NOMO-1 treated with DMSO at 0.1 percent for 48 hours (cell line): ENCODE results near the gene GLUD1.
"Not testable (repeated sequence)": the region's sequence is repeated elsewhere in the genome, so short reads cannot be mapped to it uniquely, and the experiment has no call there.

Experiments used
- DNase-seq: peaks from one replicate; lab custom pipeline; 2025; ENCODE audit not compliant: unreplicated experiment; lab: John Stamatoyannopoulos, UW

Gene GLUD1

DNA sequence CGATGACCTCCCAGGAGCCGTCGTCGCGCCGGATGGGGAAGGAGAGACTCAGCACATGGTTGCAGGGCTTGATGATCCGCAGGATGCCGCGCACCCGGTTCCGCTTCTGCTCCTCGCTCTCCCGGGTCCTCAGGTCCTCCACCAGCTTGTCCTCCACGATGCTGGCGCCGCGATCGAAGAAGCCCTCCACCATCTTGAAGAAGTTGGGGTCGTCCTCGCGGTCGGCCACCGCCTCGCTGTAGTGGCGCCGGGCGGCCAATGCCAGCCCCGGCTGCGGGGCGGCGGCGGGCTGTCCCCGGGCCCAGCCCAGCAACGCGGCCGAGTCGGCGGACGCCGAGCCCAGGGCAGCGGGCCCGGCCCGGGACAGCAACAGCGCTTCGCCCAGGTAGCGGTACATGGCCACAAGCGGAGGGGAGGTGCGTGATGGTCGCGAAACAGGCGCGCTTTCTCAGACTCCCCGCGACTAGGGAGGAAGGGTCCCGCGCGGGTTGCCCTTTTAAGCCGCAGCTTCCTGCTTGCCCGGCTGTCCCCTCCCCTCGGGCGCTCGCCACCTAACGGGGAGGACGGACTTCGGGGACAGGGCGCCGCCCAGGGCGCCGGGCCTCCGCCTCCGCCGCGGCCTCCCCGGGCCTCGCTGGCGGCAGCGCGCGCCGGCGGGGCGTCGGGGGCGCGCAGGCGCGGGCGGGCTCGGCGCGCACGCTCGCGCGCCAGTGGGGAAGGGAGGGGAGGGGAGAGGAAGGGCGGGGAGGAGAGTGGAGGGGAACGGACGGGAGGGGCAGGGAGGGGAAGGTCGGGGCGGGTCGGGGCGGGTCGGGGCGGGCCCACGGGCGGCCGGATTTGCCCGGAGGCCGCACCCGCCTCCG is at the start of gene GLUD1, which contains the start of gene SHLD2:
Gene GLUD1 (minus strand): TSS at position 471 of the 863 bp plus-strand sequence. CDS start 74 bp downstream, at position 397.
Gene SHLD2 (plus strand): TSS at position 834 of the 863 bp plus-strand sequence. CDS start 56,149 bp downstream, outside the sequence.
- peak; percentile 93 for DNase-seq

DNA sequence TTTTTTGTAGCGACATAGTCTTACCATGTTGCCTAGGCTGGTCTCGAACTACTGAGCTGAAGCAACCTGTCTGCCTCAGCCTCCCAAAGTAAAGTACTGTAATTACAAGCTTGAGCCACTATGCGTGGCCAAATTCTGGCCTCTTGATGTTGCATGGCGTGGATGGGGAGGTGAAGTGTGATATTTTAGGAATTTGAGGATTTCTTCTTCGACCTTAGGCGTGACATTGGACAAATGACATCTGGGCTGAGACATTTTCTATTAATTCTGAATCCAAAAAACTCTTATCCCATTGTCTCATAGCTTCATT is 48.4 kb upstream of the GLUD1 start:
- DNase-seq = not testable (repeated sequence)

DNA sequence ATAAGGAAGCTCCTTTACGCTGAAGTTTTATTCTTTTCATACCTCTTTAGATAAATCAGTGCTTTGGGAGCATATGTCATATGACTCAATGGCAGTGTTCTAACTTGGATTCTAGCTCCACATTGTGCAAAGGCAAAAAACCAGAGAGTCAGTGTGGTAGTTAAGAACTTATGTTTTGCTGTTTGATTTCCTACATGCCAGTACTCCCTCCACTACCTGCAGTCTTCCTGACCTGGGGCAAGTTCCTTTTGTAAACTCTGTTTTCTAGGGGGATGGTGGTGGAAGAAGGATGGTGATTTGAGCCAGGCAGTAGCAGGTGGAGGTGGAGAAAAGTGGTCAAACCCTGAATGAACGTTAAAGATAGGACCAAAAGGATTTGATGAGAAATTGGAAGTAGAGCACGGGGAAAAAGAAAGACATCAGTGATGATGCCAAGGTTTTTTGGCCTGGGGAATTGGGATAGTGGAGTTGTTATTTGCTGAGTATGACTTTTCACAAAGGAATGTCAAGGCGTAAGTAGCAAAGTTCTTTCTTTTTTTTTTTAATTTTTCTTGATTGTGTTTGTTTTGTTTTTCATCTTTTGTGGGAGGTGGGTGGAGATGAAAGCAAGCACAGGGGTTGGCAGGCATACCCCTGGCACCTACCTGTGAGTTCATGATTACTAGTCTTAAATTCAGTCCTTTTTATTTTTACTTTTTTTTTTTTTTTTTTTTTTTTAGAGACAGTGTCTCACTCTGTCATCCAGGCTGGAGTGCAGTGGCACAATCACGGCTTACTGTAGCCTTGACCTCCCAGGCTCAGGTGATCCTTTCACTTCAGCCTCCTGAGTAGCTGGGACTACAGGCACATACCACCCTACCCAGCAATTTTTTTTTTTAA is 47.8 kb upstream of the GLUD1 start:
- not testable (repeated sequence) for DNase-seq

DNA sequence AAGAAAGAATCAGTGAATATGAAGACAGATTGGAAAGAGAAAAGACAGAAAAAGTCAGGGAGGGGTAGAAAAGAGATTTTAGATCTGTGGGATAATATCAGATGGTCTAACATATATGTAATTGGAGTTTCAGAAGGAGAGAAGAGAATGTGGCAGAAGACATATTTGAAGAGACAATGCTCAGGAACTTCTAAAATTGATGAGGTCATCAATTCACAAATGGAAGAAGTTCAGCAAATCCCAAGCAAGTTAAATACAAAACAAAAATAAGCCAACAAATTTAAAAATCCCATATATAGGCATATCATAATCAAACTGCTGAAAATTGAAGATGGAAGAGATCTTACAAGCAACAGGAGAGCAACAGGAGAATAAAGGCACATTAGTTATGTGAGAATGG is 42.8 kb upstream of the GLUD1 start:
- not testable (repeated sequence) for DNase-seq

DNA sequence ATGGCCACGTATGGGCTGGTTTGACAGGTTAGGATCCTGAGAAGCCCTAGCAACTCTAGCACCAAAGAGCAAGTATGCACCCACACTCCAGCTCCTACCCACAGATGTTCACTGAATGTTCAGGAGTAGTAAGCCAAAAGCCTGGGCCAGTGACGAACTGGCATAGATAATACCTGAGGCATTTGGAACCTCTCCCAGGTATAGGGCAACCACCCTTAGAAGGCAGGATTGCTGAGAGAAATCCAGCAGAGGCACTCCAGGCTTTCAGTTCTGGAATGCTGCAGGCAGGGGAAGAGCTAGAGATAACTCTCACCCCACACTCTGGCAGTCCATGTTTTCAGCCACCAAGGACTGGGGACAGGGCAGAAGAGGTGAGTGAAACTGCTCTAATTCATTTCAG is 39.8 kb upstream of the GLUD1 start:
- not testable (repeated sequence) for DNase-seq

DNA sequence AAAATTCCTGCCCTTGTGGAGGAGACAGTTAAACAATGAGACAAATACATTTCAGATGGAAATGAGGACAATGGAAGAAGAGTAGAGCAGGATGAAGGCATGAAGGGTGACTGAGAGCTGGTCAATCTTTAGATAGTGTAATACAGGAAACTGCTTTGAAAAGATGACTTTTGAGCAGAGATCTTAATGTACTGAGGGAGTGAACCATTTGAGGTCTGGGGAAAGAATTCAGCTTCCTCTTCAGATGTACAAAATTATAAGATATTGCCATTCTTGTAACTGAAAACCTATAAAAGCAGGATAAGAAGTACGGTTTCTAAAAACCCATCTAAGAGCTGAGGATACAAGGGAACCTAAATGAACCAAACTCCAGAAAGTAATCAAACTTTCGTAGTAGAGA is 39.3 kb upstream of the GLUD1 start:
- not testable (repeated sequence) for DNase-seq

DNA sequence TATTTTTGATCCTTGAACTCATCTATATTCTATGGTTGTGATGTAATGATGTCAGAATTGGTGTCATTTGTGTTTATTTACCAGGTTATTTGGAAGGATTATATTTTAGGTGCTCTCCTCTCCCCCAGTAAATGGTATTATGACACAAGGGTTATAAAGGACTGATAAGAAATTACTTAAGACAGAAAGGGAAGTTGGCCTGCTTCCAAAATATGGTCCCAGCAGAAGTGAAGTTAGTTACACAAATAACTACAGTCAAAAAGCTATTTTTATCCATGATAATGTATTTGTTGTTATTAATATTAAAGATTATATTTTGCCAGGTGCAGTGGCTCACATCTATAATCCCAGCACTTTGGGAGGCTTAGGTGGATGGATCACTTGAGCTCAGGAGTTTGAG is 37.5 kb upstream of the GLUD1 start:
- peak; percentile 75 for DNase-seq

DNA sequence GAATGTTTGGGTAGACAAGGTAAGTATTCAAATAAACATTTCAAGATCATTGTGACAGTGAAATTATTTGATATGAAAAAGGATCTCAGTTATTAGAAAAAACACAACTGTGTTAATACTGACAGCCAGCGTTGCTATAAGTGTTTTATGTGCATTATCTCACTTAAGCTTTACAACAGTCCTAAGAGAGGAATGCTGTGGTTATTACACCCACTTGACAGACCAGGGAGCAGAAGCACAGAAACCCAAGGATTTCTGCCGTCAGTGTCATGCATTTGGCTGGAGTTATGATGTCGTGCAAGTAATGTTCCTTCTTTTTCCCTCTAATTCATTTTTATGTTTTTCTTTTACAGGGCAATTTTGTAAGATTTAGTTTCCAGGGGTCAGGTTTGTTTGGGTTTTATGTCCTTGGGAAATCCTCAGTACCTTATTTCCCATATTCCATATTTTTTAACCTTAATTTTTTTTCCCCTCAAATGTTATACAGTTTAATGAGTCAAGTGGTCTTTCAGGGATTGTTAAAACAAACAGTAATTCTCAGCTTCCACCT is 33.0 kb upstream of the GLUD1 start:
- DNase-seq = not testable (repeated sequence)

DNA sequence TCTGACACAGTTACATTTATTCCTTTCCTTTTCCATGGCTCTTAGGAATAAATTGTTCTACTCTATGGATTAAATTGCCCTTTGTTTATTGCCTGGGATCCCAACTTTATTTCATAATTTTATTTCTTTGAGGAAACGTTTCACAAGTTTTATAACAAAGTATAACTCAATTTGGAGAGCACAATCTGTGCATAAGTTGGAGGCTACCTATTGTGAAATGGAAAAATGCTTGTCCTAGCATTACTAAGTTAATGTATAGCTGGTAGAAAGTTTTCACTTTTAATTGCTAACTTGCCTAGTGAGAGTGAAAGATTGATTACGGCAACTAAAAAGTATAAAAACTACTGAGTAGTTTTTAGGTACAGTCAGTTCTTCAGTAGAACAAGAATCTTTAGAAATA is 32.4 kb upstream of the GLUD1 start:
- DNase-seq = not testable (repeated sequence)

DNA sequence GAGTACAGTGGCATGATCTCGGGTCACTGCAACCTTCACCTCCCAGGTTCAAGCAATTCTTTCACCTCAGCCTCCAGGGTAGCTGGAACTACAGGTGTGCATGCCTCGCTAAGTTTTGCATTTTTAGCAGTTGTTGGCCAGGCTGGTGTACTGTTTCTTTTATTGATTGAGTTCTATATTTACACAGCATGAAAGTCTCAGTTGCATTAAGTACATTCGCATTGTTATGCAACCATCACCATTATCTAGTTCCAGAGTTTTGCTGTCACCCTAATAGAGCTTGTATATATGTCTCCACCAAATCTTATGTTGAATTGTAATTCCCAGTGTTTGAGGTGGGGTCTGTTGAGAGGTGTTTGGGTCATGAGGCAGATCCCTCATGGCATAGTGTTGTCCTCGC is 28.7 kb upstream of the GLUD1 start:
- DNase-seq = not testable (repeated sequence)

DNA sequence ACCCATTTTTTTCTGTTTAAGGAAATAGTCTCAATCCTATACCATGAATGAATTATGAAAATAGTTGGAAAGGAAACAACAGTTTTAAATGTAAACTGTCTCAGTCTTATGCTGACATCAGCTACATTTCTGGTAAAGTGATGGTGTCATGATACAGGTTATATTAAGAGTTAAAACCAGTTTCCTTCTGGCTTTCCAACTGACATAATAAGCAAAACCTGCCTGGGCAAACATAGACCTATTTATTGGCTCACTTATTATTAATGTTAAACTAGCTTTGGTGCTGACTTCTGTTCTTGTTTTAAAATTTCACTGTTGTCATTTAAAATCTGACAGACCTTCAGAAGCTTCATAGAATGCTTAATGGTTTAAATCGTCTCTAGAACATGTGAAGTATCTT is 24.4 kb upstream of the GLUD1 start:
- DNase-seq = not testable (repeated sequence)

DNA sequence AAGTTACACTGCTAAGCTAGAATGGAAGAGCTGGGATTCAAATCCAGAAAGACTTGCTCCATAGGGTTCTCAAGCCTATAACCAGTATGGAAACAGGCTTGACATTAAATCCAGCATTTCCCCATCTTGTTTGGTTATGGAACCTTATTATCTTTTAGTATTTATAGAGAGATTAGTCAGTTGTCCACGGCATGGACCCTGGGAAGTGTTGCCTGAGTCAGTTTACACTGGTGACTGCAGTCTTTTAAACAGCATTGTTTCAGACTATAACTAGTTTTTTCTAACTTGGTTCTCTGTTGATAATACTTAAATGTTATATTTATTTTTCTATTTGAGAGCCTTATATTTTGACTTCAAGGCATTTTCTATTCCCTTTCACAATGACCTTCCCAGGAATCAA is 23.5 kb upstream of the GLUD1 start:
- not testable (repeated sequence) for DNase-seq

DNA sequence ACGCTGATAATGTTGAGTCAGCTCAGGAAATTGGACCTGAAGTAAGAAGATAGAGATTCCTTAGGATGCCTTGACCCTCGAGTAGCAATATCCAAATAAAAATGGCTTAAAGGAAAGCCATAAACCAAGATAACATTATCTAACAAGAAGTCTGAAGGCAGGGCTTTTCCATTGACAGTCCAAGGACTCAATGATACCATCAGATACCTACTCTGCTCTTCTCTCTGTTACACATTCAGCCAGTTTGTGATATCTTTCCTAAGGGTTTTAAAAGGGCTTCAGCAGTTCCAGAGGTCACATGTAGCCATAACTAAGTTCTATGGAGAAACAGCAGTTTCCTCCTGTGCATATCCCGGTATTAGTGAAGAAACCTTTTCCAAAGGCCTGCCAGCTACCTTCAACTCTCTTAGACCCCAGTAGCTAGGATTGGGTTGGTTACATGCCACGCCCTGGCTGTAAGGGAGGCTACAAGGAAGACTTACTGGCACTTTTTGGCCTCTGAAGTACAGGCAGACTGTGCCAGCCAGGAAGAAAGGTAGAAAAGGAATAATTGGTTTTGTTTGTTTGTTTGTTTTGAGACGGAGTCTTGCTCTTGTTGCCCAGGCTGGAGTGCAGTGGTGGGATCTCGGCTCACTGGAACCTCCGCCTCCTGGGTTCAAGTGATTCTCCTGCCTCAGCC is 10.9 kb upstream of the GLUD1 start:
- no peak for DNase-seq

DNA sequence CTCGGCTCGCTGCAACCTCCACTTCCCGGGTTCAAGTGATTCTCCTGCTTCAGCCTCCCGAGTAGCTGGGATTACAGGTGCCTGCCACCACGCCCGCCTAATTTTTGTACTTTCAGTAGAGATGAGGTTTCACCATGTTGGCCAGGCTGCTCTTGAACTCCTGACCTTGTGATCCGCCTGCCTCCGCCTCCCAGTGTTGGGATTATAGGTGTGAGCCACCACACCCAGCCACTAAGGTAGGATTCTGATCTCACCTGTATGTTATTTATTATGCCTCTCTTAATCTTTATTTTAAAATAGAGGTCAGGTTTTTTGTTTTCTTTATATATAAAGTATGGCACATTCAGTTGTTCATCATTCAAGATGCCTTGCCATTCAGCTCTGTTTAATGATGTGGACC is 10.1 kb upstream of the GLUD1 start:
- DNase-seq = not testable (repeated sequence)

DNA sequence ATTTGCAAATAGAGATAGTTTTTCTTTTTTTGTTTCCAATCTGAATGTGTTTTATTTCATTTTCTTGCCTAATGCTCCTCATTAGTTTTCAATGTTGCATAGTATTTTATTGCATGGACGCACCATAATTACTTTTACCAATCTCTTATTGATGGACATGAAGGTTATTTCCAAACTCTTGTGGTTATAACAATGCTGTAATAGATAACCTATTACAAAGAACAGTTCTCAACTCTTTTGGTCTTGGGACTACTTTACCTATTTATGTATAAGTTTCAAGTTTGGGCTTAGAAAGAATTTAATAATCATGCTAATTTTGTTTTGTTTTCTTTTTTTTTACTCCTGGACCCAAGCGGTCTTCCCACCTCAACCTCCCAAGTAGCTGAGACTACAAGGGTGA is 7.4 kb upstream of the GLUD1 start:
- DNase-seq = no peak

DNA sequence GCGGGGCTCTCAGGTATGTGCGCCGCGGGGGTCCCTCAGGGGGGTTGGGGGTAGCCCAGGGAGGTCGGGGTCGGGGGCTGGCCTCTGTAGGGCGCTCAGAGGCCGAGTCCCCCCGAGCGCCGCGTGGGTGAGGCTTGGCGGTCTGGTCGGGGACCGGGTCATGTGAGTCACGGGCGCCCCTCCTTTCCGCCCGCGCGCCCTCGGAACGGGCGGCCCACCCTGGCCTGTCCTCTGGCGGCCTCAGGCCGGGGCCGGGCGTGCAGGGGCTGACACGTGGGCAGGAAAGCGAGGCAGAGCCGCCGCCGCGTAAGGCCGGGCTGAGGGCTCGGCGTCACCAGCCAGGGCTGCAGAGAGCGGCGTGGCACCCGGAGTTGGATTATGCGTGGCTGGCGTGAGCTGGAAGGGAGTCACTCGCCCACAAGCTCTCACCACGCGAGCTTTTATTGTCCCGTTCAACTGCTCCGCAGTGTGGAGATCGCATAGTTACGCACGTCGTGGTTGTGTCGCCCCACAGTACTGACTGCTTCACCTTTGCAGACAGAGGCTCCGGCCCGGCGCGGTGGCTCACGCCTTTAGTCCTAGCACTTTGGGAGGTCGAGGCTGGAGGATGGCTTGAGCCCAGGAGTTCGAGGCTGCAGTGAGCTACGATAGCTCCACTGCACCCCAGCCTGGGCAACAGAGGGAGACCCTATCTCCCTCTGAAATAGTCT is 748 bp upstream of the GLUD1 start:
- DNase-seq = peak; percentile 77

DNA sequence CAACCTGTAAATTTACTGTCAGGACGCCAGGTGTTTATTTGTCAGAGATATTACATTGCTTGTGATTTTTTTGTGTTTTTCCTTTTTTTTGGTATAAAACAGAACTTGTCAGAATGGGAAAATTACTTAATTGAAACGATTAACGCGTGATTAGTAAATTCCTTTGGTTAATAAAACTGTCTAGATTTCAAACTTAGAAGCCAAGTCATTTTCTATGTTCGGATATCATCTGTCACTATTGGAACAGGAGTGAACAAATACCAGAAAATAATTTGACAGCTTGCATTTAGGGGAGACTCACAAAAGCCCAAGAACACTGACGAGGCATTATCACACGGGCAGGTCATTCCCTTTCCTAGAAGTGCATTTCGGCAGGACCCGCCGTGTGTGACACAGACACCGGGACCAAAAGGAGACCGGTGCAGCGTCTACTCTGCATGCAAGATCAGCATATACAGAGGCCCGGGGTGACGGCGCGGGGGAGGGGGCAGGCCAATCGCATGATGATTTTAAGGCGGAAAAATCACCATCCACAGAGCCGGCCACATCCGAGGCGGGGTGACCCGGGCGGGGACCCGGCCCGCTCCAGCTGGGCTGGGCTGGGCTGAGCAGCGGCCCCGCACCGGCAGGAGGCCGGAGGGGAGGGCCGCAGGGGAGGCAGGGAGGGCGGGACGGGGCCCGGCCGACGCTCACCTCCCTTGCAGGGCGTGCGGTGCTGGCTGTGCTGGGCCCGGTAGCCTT is 841 bp downstream of the GLUD1 start:
- DNase-seq = peak; percentile 19

DNA sequence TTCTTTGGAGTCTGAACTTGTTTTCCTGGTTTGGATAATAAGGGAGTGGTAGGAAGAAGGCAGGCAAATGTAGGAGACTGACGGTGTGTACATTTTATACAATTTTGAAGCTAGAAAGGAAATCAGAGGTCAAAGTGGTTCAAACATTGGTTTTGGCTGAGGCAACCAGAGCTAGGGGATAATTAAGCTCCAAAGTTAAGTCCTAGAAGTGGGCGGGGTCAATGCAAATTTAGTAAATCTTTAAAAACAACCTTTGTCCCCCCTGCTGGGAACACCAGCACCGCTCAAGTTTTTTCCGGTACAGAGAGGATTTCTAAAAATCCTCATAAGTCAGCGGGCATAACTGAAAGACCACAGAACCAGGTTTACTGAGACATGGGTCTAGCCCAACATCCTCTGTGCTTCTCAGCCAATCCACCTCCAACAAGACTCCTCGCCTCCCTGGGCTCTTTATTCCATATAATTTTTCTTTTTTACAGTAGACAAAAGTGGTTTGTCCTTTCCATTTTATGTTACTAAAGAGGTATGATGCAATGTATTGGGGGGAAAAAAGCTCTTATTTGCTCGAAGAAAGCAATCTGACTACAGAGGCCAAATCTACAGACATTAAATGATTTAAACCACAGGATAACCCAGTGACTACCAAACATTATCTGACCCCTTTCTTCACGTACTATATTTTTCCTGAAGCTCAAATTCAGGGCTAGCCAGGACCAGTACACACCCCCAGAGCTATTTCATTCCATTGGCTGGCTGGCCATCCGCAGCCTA is 1.6 kb downstream of the GLUD1 start:
- DNase-seq = peak; percentile 53

DNA sequence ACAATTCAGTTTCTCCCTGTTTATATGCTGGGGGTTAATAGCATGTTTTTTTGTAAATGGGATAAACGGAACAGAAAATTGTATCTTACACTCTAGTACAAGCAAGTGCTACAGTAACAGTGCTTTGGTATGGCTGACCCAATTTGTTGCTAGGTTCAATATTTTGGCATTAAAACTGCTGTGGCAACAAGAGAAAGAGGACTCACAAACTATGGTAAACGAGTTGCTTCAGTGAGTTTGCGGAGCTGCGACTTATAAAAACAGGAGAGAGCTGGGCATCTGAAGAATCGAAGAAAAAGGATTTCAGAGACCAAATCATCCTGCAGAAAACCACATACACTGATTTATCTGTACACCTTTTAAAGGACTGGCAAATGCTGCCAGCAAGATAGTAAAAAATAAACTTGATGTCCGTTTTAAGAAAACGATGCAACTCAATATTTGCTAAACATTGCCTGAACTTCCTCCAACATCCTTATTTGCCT is 2.2 kb downstream of the GLUD1 start:
- DNase-seq = no peak
